Limb (tissue), 2 donors: Measurements from ENCODE around the gene BAIAP2L1.
"Not testable (repeated sequence)": the region's sequence is repeated elsewhere in the genome, so short reads cannot be mapped to it uniquely, and the experiment has no call there.

ENCODE experiments used
- DNase-seq, 2 donors: peaks; one replicate each; pipeline ENCODE4 v3.0.0-alpha.2; 2016; ENCODE audit errors: extremely low spot score in 2 of 2

Gene BAIAP2L1, protein sequence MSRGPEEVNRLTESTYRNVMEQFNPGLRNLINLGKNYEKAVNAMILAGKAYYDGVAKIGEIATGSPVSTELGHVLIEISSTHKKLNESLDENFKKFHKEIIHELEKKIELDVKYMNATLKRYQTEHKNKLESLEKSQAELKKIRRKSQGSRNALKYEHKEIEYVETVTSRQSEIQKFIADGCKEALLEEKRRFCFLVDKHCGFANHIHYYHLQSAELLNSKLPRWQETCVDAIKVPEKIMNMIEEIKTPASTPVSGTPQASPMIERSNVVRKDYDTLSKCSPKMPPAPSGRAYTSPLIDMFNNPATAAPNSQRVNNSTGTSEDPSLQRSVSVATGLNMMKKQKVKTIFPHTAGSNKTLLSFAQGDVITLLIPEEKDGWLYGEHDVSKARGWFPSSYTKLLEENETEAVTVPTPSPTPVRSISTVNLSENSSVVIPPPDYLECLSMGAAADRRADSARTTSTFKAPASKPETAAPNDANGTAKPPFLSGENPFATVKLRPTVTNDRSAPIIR

GRCh38 chr7:98400542-98401340 lies at the start of gene BAIAP2L1:
TSS of gene BAIAP2L1 (minus strand) at chr7:98401090. CDS start at chr7:98400852, 238 bp downstream.
- peak; percentile 63 to 92 for DNase-seq

DNA sequence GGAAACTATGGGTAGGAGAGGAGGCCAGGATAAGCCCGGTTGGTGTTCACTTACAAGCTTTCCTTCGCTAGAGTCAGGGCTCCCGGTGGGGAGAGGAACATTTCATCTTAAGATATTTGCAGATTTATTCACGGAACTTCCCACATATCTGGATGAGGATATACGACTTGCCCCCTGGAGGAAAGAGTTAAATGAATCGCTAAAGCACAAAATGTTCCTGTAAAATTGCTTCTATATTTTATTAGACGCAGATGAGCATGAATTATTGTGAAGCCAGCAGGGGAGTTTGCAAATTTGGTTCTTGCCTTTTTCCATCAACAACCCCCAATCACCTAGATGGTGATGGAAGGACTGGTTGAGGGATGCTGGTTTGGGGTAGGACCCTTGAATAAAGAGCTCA lies 47.9 kb upstream of the BAIAP2L1 start:
- no peak for DNase-seq

DNA sequence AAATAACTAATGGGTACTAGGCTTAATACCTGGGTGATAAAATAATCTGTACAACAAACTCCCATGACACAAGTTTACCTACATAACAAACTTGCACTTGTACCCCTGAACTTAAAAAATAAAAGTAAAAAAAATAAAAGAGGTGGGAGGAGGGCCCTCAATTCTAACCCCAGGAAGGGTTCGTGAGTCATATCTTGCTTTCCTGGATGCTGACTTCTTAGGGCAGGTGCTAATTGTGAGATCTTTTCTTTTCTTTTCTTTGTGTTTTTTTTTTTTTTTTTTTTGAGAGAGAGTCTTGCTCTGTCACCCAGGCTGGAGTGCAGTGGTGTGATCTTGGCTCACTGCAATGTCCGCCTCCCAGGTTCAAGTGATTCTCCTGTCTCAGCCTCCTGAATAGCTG lies 40.1 kb upstream of the BAIAP2L1 start:
- not testable (repeated sequence) for DNase-seq

GRCh38 chr7:98439484-98439883 lies 38.6 kb upstream of the BAIAP2L1 start:
- no peak for DNase-seq

- no peak for DNase-seq
Observed at GRCh38 chr7:98434087-98434486, 33.2 kb upstream of the BAIAP2L1 start.

DNA sequence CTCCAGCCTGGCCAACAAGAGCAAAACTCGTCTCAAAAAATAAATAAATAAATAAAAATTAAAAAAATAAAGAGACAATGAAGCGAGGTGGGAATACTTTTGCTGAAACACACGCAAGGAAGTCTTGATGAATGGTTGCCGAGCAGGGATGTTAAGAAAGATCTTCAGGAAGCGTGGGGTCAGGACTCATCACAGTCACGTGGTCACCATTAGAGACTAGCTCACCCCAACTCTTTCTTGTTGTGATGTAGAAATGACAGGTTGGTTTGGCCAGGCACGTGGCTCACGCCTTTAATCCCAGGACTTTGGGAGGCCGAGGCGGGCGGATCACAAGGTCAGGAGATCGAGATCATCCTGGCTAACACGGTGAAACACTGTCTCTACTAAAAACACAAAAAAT lies 28.9 kb upstream of the BAIAP2L1 start:
- no peak for DNase-seq

DNA sequence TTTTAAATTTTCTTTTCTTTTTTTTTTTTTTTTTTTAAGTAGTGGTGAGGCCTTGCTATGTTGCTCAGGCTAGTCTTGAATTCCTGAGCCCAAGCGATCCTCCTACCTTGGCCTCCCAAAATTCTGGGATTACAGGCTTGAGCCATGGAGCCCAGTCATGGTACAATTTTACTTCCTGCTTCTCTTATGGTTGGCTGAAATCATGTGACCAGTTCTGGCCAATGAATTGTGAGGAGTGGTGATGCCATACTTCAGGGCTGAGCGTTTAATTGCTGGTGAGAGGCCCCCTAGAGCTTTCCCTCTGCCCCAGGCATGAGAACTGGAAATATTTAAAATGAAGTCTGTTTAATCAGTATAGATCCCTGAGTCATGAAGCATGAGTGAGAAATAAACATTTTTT lies 22.2 kb upstream of the BAIAP2L1 start:
- no peak for DNase-seq

- peak in 1 of 2 donors; percentile 66 for DNase-seq
Observed at GRCh38 chr7:98420966-98421612, 20.2 kb upstream of the BAIAP2L1 start.

- DNase-seq = not testable (repeated sequence)
Observed at GRCh38 chr7:98419988-98420387, 19.1 kb upstream of the BAIAP2L1 start.

- DNase-seq = not testable (repeated sequence)
Observed at GRCh38 chr7:98419316-98419691, 18.4 kb upstream of the BAIAP2L1 start.

DNA sequence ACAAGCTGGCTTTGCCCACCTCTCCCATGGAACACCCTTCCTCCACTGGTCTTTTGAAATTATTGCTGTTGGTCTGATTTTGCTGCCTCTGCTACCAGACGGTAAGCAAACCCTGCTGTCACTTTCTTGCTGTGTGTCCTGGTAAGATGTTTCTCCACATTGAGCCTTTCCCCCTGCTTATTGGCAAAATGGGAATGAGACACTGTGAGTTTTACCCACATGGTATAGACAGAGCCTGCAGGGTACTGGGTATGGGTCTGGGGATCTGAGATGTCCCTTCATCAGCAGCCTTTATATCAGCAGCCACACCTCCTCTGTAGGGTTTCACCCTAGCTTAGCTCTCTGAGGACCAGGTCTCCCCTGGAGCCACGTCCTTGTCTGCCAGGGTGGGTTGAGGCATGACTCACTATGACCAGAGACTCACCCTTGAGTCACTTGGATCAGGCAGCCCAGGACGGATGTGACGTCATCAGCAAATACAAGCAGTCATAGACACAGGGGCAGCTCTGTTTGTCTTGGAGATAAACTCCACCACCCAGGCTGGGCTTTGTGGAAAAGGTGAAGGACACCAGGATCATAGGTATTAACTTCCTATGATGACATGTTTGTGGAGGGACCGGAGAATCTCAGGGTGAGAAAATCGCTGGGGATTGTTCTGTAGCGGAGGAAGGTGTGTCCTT lies 17.9 kb upstream of the BAIAP2L1 start:
- DNase-seq = no peak

DNA sequence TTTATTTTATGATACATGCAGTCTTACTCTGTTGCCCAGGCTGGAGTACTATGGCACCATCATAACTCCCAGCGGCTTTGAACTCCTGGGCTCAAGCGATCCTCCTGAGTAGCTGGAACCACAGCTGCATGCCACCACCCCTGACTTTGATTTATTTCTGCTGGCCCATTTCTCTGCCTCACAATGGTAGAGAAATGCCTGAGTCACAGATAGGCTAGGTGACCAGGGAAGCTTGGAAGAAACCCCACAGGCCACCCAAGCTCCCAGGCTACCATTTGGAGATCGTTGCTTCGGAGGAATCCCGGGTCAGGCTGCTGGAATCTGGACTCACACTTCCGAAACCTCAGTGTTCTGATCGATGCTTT lies 17.4 kb upstream of the BAIAP2L1 start:
- DNase-seq = no peak

DNA sequence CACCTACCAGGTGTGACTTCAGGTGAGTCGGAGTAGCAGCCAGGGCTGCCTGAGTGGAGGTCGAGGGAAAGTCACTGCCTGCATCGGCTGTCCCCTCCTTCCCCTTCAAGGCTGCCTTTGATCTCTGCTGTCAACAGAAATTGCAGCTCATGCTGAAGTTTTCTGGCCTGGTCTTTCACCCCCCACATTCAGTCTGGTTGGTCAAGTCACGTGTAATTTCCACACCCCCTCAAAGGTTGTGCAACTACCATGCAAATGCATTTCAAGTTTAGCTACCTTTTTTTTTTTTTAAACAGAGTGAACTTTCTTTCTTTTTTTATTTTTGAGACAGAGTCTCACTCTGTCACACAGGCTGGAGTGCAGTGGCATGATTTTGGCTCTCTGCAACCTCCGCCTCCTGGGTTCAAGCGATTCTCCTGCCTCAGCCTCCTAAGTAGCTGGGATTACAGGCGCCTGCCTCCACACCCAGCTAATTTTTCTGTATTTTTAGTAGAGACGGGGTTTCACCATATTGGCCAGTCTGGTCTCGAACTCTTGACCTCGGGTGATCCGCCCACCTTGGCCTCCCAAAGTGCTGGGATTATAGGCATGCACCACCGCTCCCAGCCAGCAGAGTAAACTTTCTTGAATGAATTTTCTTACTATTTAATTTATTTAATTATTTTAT lies 16.8 kb upstream of the BAIAP2L1 start:
- DNase-seq = not testable (repeated sequence)

DNA sequence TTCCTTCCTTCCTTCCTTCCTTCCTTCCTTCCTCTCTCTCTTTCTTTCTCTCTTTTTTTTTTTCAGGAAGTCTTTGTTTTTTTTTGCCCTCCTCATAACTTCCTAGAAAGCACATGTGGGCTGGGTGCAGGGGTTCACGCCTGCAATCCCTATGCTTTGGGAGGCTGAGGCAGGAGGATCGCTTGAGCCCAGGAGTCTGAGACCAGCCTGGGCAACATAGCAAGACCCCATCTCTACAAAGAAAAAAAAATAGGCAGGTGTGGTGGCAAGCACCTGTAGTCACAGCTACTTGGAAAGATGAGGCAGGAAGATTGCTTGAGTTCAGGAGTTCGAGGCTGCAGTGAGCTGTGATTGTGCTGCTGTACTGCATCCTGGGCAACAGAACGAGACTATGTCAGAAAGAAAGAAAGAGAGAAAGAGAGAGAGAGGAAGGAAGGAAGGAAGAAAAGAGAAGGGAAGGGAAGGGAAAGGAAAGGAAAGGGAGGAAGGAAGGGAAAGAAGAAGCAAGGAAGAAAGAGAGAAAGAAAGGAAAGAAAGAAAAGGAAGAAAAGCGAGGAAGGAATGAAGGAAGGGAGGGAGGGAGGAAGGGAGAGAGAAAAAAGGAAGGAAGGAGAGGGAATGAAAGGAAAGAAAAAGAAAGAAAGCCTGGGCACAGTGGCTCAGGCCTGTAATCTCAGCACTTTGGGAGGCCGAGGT lies 13.5 kb upstream of the BAIAP2L1 start:
- no peak for DNase-seq

GRCh38 chr7:98413655-98414054 lies 12.8 kb upstream of the BAIAP2L1 start:
- DNase-seq = not testable (repeated sequence)

DNA sequence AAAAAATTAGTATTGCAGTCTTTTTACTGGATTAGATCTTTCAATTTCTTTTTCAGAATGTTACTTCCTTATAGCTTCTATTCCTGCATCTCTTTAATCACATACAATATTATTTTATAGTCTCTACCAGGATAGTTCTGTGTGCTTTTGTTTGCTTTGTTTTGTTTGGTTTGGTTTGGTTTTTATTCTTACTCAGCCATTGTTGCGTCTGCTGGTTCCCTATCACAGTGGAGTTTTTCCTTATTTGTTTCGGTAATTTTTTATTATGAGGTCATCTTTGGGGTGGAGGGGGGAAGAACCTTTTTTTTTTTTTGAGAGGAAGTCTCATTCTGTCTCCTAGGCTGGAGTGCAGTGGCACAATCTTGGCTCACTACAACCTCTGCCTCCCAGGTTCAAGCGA lies 9.0 kb upstream of the BAIAP2L1 start:
- no peak for DNase-seq

- not testable (repeated sequence) for DNase-seq
Observed at GRCh38 chr7:98408146-98408545, 7.3 kb upstream of the BAIAP2L1 start.

- no peak for DNase-seq
Observed at GRCh38 chr7:98406827-98407226, 5.9 kb upstream of the BAIAP2L1 start.

GRCh38 chr7:98404840-98405239 lies 4.0 kb upstream of the BAIAP2L1 start:
- no peak for DNase-seq

DNA sequence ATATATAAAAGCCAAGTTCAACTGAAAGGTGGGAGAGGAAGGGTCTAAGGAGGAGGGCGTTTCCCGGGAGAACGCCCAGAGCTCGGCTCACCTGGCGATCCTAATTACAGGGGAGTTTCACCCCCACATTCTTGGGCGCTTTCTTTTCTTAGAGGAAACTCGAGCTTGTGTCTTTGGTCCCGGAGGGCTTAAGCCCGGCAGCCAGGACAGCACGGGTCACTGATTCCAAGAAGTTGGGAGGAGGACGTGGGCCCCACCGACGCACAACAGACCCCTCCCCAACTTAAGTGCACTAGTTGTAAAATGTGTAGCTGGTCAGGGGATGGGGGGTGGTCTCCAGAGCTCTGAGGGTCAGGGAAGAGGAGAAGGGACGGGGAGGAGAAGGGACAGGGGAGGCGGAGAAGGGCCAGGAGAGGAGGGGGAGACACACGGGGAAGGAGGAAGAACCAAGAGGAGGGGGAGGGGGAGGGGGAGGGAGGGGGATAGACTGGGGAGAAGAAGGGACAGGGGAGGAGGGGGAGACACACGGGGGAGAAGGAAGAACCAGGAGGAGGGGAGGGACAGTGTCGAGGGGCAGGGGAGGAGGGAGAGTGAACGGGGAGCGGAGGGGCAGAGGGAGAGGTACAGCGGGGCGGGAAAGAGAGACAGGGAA lies 874 bp downstream of the BAIAP2L1 start:
- DNase-seq = peak in 1 of 2 donors; percentile 45
